ENCODE results near the gene TSC22D2. TPM values are rescaled to one million over a fixed set of nuclear protein-coding genes. Genes with fewer than 3 reads are reported as not detected.
"Not testable (repeated sequence)": the region's sequence is repeated elsewhere in the genome, so short reads cannot be mapped to it uniquely, and the experiment has no call there.

TSC22D2 gene
- total RNA-seq, 2 donors from 2014 or later: 22.4 to 28.3 TPM

DNA sequence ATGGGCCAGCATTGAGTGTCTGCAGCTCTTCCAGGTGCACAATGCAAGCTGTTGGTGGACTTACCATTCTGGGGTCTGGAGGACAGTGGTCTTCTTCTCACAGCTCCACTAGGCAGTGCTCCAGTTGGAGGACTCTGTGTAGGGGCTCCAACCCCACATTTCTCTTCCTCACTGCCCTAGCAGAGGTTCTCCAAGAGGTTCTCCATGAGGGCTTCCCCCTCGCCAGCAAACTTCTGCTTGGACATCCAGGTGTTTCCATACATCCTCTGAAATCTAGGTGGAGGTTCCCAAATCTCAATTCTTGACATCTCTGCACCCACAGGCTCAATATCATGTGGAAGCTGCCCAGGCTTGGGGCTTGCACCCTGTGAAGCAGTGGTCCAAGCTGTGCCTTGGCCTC lies 92.9 kb downstream of the TSC22D2 start:
- DNase-seq: not testable (repeated sequence)

GRCh38 chr3:150503402-150504099 lies 95.5 kb downstream of the TSC22D2 start:
- intact Hi-C loops (cut with DNase I, micrococcal nuclease): no loop called here
- no peak for DNase-seq
- no peak for ATAC-seq

More for the DNA sequence above, 92.9 kb downstream of the TSC22D2 start:
- ATAC-seq; intact Hi-C loops (cut with DNase I, micrococcal nuclease): not testable (repeated sequence)

DNA sequence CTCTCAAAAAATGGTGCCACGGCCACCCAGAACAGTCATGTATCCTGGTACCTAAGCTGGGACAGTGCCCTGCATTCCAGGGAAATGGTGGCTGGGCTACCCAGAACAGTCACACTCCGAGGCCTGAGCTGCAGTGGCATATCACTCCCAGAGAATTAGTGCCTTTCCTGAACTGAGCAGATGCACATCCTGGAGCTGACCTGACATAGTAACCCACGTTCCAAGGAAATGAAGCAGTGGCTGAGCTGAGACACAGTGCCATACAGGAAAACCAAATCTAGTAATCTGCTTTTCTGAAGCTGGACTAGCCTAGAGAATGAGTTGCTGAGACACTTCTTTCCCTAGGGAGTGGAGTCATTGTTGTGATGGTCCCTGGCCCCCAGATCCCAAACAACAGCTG lies 96.4 kb downstream of the TSC22D2 start:
- DNase-seq (no peak), ATAC-seq (no peak)
- intact Hi-C loops (cut with DNase I, micrococcal nuclease): no loop called here

GRCh38 chr3:150508401-150508800 lies 100.3 kb downstream of the TSC22D2 start:
- ATAC-seq: no peak
- DNase-seq: no peak
- intact Hi-C loops (cut with DNase I, micrococcal nuclease): no loop called here

GRCh38 chr3:150509780-150510179 lies 101.7 kb downstream of the TSC22D2 start:
- no peak for ATAC-seq

GRCh38 chr3:150511122-150511821 lies 103.2 kb downstream of the TSC22D2 start:
- ATAC-seq (no peak), DNase-seq (no peak)
- intact Hi-C loops (cut with DNase I, micrococcal nuclease): no loop called here

More at GRCh38 chr3:150509780-150510179, 101.7 kb downstream of the TSC22D2 start:
- DNase-seq: no peak
- intact Hi-C loops (cut with DNase I, micrococcal nuclease): no loop called here

GRCh38 chr3:150515210-150515609 lies 107.1 kb downstream of the TSC22D2 start:
- intact Hi-C loops (cut with DNase I, micrococcal nuclease): no loop called here
- ATAC-seq (no peak), DNase-seq (no peak)

Other genes with a start within 250 kb of the TSC22D2 start
- 100 to 1,000 TPM in 1 of 2 donors, 10 to 100 TPM in 1; 85.0 to 104 TPM for gene SERP1, start 138.2 kb downstream of the TSC22D2 start, total RNA-seq
- 10 to 100 TPM; 56.7 to 72.2 TPM for gene EIF2A, start 138.5 kb downstream of the TSC22D2 start, total RNA-seq
- 100 to 1,000 TPM in 1 of 2 donors, 10 to 100 TPM in 1; 90.9 to 100 TPM for gene SELENOT, start 195.0 kb downstream of the TSC22D2 start, total RNA-seq